Measurements from ENCODE around the gene LONP1. TPM values are rescaled to one million over a fixed set of nuclear protein-coding genes. Genes with fewer than 3 reads are reported as not detected.

LONP1 gene
- polyA plus RNA-seq, 3 donors from 2014 or later: 8.4 to 24.2 (median 11.3) TPM

- Mint-ChIP-seq H3K27ac (no peak overlapping the region), H3K4me1 (peaks cover 5 to 10% of the 10 kb centered on the region in 2 donors), H3K27me3 (ENCODE audit: low read depth in 3 of 3) (peaks cover 0 to 6% (median 0%) of the 10 kb centered on the region in 3 donors), H3K4me3 (no peak overlapping the region), H3K36me3 (peaks cover 21 to 59% (median 37%) of the 10 kb centered on the region in 3 donors), H3K9me3 (no peaks in the 10 kb centered on the region)
- no peak for DNase-seq
Measured at GRCh38 chr19:5651361-5651760, 68.6 kb downstream of the LONP1 start.

GRCh38 chr19:5648464-5648863 lies 71.5 kb downstream of the LONP1 start:
- Mint-ChIP-seq H3K4me1 (peaks cover 21 to 35% of the 10 kb centered on the region in 2 donors), H3K9me3 (no peaks in the 10 kb centered on the region), H3K27ac (peak overlapping the region in 1 of 6 donors; percentile 60), H3K27me3 (ENCODE audit: low read depth in 3 of 3) (peaks cover 0 to 12% (median 6%) of the 10 kb centered on the region in 3 donors), H3K4me3 (no peak overlapping the region), H3K36me3 (peaks cover 9 to 59% (median 34%) of the 10 kb centered on the region in 3 donors)
- no peak for DNase-seq

GRCh38 chr19:5646703-5647102 lies 73.2 kb downstream of the LONP1 start:
- no peaks in the 10 kb centered on the region for H3K9me3 Mint-ChIP-seq
- peaks cover 9 to 57% (median 30%) of the 10 kb centered on the region in 3 donors for H3K36me3 Mint-ChIP-seq
- H3K4me1 Mint-ChIP-seq: peaks cover 27 to 42% of the 10 kb centered on the region in 2 donors
- peak overlapping the region in 1 of 6 donors; percentile 38 for H3K27ac Mint-ChIP-seq
- DNase-seq: no peak
- H3K4me3 Mint-ChIP-seq: no peak overlapping the region
- peaks cover 0 to 14% (median 6%) of the 10 kb centered on the region in 3 donors for H3K27me3 Mint-ChIP-seq (ENCODE audit: low read depth in 3 of 3)

- no peak overlapping the region for H3K4me3 Mint-ChIP-seq
- no peak for DNase-seq
- H3K27ac Mint-ChIP-seq: peak overlapping the region in 1 of 6 donors; percentile 53
- H3K36me3 Mint-ChIP-seq: peaks cover 5 to 56% (median 31%) of the 10 kb centered on the region in 3 donors
- H3K27me3 Mint-ChIP-seq (ENCODE audit: low read depth in 3 of 3): peaks cover 0 to 12% (median 11%) of the 10 kb centered on the region in 3 donors
- peaks cover 35 to 49% of the 10 kb centered on the region in 2 donors for H3K4me1 Mint-ChIP-seq
- H3K9me3 Mint-ChIP-seq: no peaks in the 10 kb centered on the region
Measured at GRCh38 chr19:5645409-5645808, 74.5 kb downstream of the LONP1 start.

GRCh38 chr19:5644037-5644436 lies 75.9 kb downstream of the LONP1 start:
- H3K4me1 Mint-ChIP-seq: peaks cover 40 to 56% of the 10 kb centered on the region in 2 donors
- H3K4me3 Mint-ChIP-seq: no peak overlapping the region
- no peaks in the 10 kb centered on the region for H3K9me3 Mint-ChIP-seq
- H3K27ac Mint-ChIP-seq: peak overlapping the region in 2 of 6 donors; percentile 21 to 45
- H3K27me3 Mint-ChIP-seq (ENCODE audit: low read depth in 3 of 3): peaks cover 0 to 12% (median 11%) of the 10 kb centered on the region in 3 donors
- DNase-seq: no peak
- peaks cover 5 to 51% (median 23%) of the 10 kb centered on the region in 3 donors for H3K36me3 Mint-ChIP-seq

- H3K36me3 Mint-ChIP-seq: peaks cover under 1 to 48% (median 18%) of the 10 kb centered on the region in 3 donors
- no peak for DNase-seq
- no peak overlapping the region for H3K27ac Mint-ChIP-seq
- no peaks in the 10 kb centered on the region for H3K9me3 Mint-ChIP-seq
- no peak overlapping the region for H3K4me3 Mint-ChIP-seq
- peaks cover 0 to 12% (median 11%) of the 10 kb centered on the region in 3 donors for H3K27me3 Mint-ChIP-seq (ENCODE audit: low read depth in 3 of 3)
- peaks cover 44 to 61% of the 10 kb centered on the region in 2 donors for H3K4me1 Mint-ChIP-seq
Measured at GRCh38 chr19:5643060-5643459, 76.9 kb downstream of the LONP1 start.

- H3K36me3 Mint-ChIP-seq: peaks cover 0 to 46% (median 18%) of the 10 kb centered on the region in 3 donors
- H3K27me3 Mint-ChIP-seq (ENCODE audit: low read depth in 3 of 3): peaks cover 0 to 12% (median 10%) of the 10 kb centered on the region in 3 donors
- peak overlapping the region in 2 of 6 donors; percentile 5 to 9 for H3K27ac Mint-ChIP-seq
- H3K4me3 Mint-ChIP-seq: no peak overlapping the region
- H3K4me1 Mint-ChIP-seq: peaks cover 50 to 66% of the 10 kb centered on the region in 2 donors
- no peak for DNase-seq
- H3K9me3 Mint-ChIP-seq: no peaks in the 10 kb centered on the region
Measured at GRCh38 chr19:5642204-5642603, 77.7 kb downstream of the LONP1 start.

Other genes starting within 250 kb of the LONP1 start
- under 1 TPM in 1 of 3 donors, not detected in 2; 0.06 TPM for gene TINCR, start 152.2 kb downstream of the LONP1 start, polyA plus RNA-seq
- gene SAFB2, start 97.4 kb downstream of the LONP1 start, polyA plus RNA-seq: 10 to 100 TPM; 12.8 to 43.4 (median 19.6) TPM
- 100 to 1,000 TPM in 1 of 3 donors, 10 to 100 TPM in 1, 1 to 10 TPM in 1; 6.4 to 103 (median 29.6) TPM for gene SAFB, start 97.1 kb downstream of the LONP1 start, polyA plus RNA-seq
- 100 to 1,000 TPM in 1 of 3 donors, 10 to 100 TPM in 2; 85.1 to 134 (median 98.2) TPM for gene MICOS13, start 39.6 kb downstream of the LONP1 start, polyA plus RNA-seq
- 1 to 10 TPM; 2.0 to 3.1 (median 2.5) TPM for gene HSD11B1L, start 39.1 kb downstream of the LONP1 start, polyA plus RNA-seq
- 1,000 to 10,000 TPM in 1 of 3 donors, 100 to 1,000 TPM in 2; 550 to 1,524 (median 935) TPM for gene RPL36, start 29.9 kb downstream of the LONP1 start, polyA plus RNA-seq
- not detected for gene CATSPERD, start 491 bp upstream of the LONP1 start, polyA plus RNA-seq
- not detected for gene PRR22, start 64.6 kb upstream of the LONP1 start, polyA plus RNA-seq
- 10 to 100 TPM; 21.2 to 42.5 (median 33.4) TPM for gene DUS3L, start 71.0 kb upstream of the LONP1 start, polyA plus RNA-seq
- gene NRTN, start 84.9 kb upstream of the LONP1 start, polyA plus RNA-seq: under 1 TPM in 1 of 3 donors, not detected in 2; 0.56 TPM
- gene FUT6, start 119.6 kb upstream of the LONP1 start, polyA plus RNA-seq: not detected
- not detected for gene FUT3, start 131.3 kb upstream of the LONP1 start, polyA plus RNA-seq
- not detected for gene FUT5, start 150.4 kb upstream of the LONP1 start, polyA plus RNA-seq
- 100 to 1,000 TPM; 329 to 666 (median 378) TPM for gene NDUFA11, start 183.6 kb upstream of the LONP1 start, polyA plus RNA-seq
- gene VMAC, start 184.7 kb upstream of the LONP1 start, polyA plus RNA-seq: 1 to 10 TPM; 2.2 to 6.5 (median 5.2) TPM
- gene CAPS, start 194.1 kb upstream of the LONP1 start, polyA plus RNA-seq: 1 to 10 TPM in 2 of 3 donors, under 1 TPM in 1; 0.32 to 4.1 (median 2.2) TPM

Measured in immature natural killer cell (primary cell).